T-helper 1 cell treated with Interleukin-12 subunit alpha and Interleukin-12 subunit beta and Interleukin-4 antibody, amounts not matched to agents 30 μg/mL and 1 μg/mL, for 36 hours (primary cell): ENCODE measurements around the gene STK32B.

Source experiments
- H3K27ac Mint-ChIP-seq: one replicate; pipeline ENCODE4 v1.8.0; 2021; ENCODE audit warnings: mild to moderate bottlenecking, mixed read lengths
- H3K27me3 Mint-ChIP-seq: one replicate; pipeline ENCODE4 v1.8.0; 2021; ENCODE audit warnings: low read depth, mixed read lengths
- H3K36me3 Mint-ChIP-seq: one replicate; pipeline ENCODE4 v1.8.0; 2021; ENCODE audit warnings: low read depth, mixed read lengths
- H3K4me1 Mint-ChIP-seq: one replicate; pipeline ENCODE4 v1.8.0; 2021; ENCODE audit warnings: low read depth, mixed read lengths
- H3K4me3 Mint-ChIP-seq: one replicate; pipeline ENCODE4 v1.8.0; 2021; ENCODE audit warnings: mild to moderate bottlenecking, moderate library complexity, mixed read lengths
- H3K9me3 Mint-ChIP-seq: one replicate; pipeline ENCODE4 v1.8.0; 2021; ENCODE audit warnings: mixed read lengths

The STK32B gene

DNA sequence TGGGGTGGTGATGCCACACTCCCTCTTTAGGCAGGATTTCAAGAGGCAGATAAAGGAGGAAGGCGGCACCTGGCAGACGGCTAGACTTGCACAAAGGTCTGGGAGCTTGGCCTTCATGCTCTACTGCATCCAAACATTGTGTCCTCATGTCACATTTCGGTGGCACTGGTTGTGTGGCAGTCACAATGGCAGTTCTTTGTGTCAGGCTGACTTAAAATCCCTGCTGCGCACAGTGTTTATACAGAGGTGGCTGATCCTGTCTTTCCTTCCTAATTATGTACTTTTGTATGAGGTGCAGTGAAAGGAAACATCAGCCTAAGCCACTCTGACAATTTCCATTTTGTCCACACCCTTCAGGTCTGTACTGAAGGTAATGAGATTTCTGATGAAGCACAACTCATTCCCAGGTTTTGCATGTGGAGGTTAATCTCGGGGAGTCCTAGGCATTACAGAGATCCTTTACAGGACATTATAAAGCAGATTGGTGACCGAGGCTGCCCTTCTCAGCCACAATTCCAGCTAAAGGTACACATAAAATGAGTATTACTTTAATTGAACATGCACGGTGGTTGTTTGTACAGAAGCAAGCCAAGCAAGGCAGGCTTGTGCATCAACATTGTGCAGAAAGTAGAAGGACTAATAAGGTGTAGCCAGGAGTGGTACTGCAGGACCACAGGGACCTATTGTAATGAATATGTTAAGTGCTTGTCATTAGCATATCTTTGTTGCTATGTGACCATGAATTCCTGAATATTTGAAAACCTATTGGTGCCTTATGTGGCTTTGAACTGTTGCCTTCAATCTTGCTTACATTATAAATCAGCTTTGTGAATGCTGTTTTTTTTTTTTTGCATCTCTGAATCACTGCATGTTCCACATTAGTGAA is 147.6 kb downstream of the STK32B start:
- no peaks in the 10 kb centered on the region for H3K4me1 Mint-ChIP-seq
- peaks cover under 1% of the 10 kb centered on the region for H3K9me3 Mint-ChIP-seq
- H3K36me3 Mint-ChIP-seq = no peaks in the 10 kb centered on the region
- H3K27ac Mint-ChIP-seq = no peak overlapping the region
- no peak overlapping the region for H3K4me3 Mint-ChIP-seq
- no peaks in the 10 kb centered on the region for H3K27me3 Mint-ChIP-seq

DNA sequence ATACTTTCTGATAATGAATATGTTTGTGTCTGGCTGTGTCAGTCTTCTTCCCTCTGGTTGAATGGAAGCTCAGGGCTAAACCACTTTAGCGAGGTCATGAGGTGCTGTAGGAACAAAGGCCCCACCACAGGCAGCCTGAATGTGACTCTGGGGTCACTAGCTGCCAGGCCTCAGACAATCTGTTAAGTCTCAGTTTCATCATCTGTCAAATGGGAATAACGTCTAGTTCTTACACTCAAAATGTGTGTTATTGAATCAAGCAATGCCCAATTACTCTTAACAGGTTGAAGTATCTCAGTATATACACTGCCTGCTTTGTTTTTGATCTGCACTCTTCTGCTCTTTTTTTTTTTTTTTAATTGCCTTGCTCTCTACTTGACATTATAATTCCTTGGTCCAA is 148.6 kb downstream of the STK32B start:
- H3K4me3 Mint-ChIP-seq = no peak overlapping the region
- no peak overlapping the region for H3K27ac Mint-ChIP-seq

DNA sequence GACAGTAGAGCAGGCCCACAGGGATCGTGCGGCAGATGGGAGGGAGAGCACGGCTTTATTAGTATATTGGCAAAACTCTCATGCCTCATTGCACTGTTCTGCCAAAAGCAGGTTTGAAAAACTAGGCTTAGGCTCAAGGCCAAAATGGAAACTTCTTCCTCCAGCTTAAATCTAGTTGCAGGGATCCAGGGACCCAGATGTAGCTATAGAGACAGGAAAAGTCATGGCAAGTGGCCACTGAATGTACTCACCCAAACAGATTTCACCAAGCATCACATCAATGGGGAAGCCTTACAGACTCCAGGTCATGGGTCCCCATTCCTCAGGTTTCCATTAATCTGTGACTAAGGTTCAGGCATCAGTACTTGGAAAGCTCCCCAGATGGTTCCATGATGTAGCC is 149.2 kb downstream of the STK32B start:
- H3K27ac Mint-ChIP-seq = no peak overlapping the region
- H3K9me3 Mint-ChIP-seq = peaks cover 3% of the 10 kb centered on the region
- H3K27me3 Mint-ChIP-seq = no peaks in the 10 kb centered on the region
- H3K4me1 Mint-ChIP-seq = no peaks in the 10 kb centered on the region
- H3K4me3 Mint-ChIP-seq = no peak overlapping the region
- H3K36me3 Mint-ChIP-seq = no peaks in the 10 kb centered on the region

More for the DNA sequence above, 148.6 kb downstream of the STK32B start:
- Mint-ChIP-seq H3K9me3 (peaks cover 3% of the 10 kb centered on the region), H3K4me1 (no peaks in the 10 kb centered on the region), H3K27me3 (no peaks in the 10 kb centered on the region), H3K36me3 (no peaks in the 10 kb centered on the region)

DNA sequence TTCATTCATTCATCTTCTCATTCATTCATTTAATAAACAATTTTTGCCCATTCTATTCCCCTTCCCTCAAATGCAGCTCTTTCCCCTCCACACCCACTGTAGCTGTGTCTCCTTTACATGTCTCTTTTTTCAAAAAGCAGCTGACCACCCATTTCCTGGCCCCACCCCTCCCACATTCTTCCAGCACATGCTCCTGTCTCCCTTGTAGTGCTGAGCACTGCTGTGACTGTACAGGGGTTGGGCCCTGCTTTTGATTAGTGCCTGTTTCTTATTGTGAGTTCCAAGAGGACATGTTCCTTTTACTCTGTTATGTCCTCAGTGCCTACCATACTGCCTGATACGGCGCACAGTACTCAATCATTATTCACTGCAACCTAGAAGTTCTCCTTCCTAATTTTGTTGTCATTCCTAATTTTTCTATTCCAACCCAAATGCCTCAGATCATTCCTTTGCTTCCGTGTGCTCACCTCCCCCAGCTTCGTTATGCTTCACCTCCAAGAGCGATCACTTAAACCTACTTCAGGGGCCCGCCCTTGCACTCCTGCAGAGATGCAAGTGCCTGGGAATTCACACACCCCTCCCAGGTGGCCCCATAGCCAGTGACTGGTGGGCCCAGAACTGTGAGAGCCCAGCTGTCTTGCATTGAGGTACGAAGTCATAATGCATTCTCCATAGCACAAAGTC is 152.2 kb downstream of the STK32B start:
- Mint-ChIP-seq H3K27ac (no peak overlapping the region), H3K4me3 (no peak overlapping the region), H3K27me3 (no peaks in the 10 kb centered on the region), H3K4me1 (no peaks in the 10 kb centered on the region), H3K9me3 (peaks cover 5% of the 10 kb centered on the region), H3K36me3 (no peaks in the 10 kb centered on the region)

DNA sequence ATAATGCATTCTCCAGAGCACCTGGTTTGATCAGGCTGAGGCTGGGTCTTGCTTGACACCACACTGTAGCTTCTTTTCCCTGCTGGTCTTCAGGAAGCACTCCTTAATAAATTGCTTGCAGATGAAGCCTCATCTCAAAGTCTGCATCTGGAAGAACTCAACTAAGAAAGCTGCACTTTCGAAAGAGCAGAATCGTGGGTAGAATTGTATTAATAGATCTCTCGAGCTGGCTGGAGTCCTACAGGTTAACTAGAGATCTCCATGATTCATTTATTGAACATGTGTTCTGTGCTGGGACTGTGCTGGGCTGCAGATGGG is 152.7 kb downstream of the STK32B start:
- Mint-ChIP-seq H3K27me3 (no peaks in the 10 kb centered on the region), H3K36me3 (no peaks in the 10 kb centered on the region), H3K4me3 (no peak overlapping the region), H3K27ac (no peak overlapping the region), H3K4me1 (no peaks in the 10 kb centered on the region), H3K9me3 (peaks cover 10% of the 10 kb centered on the region)

DNA sequence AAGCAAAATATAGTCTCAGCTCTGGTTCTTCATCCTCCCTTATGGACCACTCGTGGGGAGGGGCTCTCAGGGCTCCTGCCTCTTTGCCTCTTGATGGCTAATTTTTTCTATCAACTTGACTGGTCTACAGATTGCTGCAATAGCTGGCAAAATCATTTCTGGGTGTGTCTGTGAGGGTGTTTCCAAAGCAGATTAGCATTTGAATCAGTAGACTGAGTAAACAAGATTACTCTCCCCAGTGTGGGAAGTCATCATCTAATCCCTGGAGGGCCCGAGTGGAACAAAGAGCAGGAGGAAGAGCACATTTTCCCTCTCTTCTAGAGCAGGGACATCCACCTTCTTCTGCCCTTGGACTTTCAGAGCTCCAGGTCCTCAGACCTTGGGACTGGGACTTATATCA is 153.5 kb downstream of the STK32B start:
- Mint-ChIP-seq H3K27me3 (no peaks in the 10 kb centered on the region), H3K9me3 (peaks cover 10% of the 10 kb centered on the region), H3K4me3 (no peak overlapping the region), H3K27ac (no peak overlapping the region), H3K4me1 (no peaks in the 10 kb centered on the region), H3K36me3 (no peaks in the 10 kb centered on the region)

DNA sequence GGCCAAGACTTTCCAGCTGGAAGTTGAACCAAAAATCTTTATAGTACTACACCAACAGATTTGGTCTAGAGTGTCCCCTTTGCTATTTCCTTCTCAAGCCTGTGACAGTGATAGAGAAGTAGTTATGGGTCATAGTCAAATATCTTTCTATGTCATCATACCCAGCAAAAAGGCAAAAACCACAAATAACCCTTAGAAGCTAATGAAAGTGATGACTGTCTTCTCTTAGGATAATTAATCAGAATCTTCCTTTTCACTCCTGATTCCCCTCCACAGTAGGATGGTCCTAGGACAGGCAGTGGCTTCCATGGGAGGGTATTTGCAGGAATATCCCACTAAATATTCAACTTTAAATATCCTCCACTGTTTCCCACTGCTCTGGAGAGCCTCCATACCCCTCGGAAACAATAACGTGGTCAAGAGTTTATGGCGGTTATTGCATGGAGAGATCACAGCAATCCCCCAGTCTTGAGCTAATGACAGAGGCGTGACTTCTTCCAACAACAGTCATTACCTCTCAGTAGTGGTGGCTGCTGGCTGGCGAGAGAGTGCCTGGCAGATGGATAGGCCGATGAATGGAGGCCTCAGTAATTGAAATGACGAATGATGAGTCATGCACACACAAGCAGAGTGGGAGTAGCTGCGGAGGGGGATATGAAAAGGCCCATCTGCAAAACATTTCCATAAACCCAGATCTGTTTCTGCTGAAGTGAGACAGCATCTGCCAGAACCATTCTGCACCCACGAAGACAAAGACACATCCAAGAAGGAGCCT is 154.9 kb downstream of the STK32B start:
- no peaks in the 10 kb centered on the region for H3K4me1 Mint-ChIP-seq
- no peaks in the 10 kb centered on the region for H3K36me3 Mint-ChIP-seq
- H3K27me3 Mint-ChIP-seq = no peaks in the 10 kb centered on the region
- H3K9me3 Mint-ChIP-seq = peaks cover 10% of the 10 kb centered on the region
- no peak overlapping the region for H3K27ac Mint-ChIP-seq
- no peak overlapping the region for H3K4me3 Mint-ChIP-seq

DNA sequence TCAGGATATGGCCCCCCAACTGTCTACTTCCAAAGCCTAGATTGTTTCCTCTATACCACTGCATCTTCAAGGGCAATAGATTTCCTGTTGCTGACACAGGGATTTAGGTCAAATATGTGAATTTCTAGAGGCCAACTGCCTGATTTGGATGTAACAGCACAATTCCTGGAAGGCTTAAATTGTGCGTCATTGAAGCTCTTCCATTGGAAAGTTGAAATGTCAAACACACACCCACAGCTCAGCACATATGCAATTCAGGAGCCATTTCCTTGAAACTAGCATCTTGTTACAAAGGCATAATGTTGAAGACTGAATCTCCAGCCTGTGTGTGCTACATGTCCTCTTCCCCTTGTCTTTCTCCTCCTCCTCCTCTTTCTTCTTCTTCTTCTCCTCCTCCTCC is 158.6 kb downstream of the STK32B start:
- peaks cover 7% of the 10 kb centered on the region for H3K9me3 Mint-ChIP-seq
- H3K36me3 Mint-ChIP-seq = no peaks in the 10 kb centered on the region

DNA sequence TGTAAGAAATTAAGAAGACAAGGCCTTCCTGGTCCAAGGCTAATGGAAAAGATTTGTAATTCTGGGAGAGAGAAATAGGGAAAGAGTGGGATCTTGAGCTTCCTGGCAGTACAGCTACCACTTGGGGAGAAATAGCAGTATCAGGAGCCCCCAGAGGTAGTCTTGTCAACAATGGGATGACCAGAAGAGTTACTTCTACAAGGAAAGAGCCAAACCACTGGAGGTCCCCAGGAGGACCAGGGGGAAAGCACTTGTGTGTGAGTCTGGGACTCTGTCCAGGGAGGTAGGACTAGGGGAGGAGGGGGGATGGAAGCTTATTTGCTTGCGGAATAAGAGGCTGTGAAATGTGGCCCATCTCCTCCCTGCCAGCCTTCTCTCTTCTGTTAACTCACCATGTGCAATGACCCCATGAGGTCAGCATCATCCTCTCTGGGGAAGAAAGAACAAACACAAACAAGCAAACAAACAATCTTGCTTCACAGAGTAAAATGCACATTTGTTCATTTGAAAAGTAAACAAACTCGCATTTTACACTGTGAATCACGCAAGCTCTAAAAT is 160.1 kb downstream of the STK32B start:
- Mint-ChIP-seq H3K4me3 (no peak overlapping the region), H3K9me3 (peaks cover 7% of the 10 kb centered on the region), H3K36me3 (no peaks in the 10 kb centered on the region), H3K4me1 (no peaks in the 10 kb centered on the region), H3K27me3 (no peaks in the 10 kb centered on the region), H3K27ac (peak overlapping the region; percentile 49)

More for the DNA sequence above, 158.6 kb downstream of the STK32B start:
- no peak overlapping the region for H3K27ac Mint-ChIP-seq
- H3K27me3 Mint-ChIP-seq = no peaks in the 10 kb centered on the region
- H3K4me1 Mint-ChIP-seq = no peaks in the 10 kb centered on the region
- H3K4me3 Mint-ChIP-seq = no peak overlapping the region

DNA sequence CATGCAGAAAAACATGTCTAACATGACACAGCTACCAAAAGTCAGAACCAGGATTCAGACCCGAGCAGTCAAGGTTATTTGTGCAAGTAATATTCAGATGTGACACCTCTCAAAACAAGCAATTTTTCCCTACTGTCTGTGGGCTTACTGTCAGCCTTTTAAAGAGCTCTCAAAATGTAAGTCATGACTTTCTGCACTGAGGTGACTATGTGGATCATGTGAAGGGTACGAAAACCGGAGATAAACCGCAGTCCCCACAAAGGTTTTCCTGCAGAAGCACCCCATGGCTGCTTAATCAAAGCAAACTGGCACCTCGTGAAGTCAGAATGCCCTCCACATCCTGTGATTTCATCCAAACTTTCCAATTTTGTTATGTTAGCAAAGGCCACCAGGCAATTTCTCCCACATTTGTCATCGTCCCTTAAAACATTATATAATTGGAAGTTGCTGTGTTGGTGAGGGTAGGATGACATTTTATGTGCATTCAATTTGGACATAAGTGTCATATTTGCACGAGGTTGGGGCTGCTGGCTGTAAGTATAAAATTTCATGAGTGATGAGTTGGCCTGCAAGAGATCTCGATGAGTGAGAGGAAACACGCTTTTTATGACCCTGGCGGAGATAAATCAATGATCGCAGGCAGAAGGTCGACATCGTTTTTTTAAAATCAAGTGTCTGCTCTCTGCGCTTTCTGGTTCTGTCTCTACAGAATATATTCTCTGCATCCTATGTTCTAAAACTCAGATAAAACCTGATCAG is 161.2 kb downstream of the STK32B start:
- Mint-ChIP-seq H3K27me3 (no peaks in the 10 kb centered on the region), H3K36me3 (no peaks in the 10 kb centered on the region), H3K4me3 (no peak overlapping the region), H3K27ac (no peak overlapping the region), H3K9me3 (peaks cover 7% of the 10 kb centered on the region), H3K4me1 (no peaks in the 10 kb centered on the region)

DNA sequence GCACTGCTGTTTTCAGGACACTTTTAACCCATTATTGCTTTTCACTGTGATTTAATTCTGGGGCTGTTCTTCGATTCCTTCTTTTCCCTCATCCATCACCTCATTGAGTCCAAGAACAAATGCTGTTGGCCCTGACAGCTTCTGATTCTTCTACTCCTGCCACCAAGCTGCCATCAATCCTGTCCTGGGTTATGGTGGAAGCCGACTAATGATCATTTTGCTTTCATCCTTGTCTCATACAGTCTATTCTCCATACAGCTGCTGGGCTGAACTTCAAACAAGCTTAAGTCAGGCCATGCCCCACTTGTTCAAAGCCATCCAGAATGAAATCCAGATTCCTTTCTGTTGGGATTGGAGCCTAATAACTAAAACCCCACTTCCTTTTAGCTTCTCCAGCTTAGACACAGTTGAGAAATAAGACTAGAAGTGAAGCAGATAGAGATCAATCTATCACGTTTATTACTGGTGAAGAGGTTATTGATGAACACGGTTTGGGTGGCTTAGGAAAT is 161.9 kb downstream of the STK32B start:
- Mint-ChIP-seq H3K27ac (no peak overlapping the region), H3K4me3 (no peak overlapping the region), H3K27me3 (no peaks in the 10 kb centered on the region), H3K36me3 (no peaks in the 10 kb centered on the region), H3K9me3 (peaks cover 7% of the 10 kb centered on the region), H3K4me1 (no peaks in the 10 kb centered on the region)

DNA sequence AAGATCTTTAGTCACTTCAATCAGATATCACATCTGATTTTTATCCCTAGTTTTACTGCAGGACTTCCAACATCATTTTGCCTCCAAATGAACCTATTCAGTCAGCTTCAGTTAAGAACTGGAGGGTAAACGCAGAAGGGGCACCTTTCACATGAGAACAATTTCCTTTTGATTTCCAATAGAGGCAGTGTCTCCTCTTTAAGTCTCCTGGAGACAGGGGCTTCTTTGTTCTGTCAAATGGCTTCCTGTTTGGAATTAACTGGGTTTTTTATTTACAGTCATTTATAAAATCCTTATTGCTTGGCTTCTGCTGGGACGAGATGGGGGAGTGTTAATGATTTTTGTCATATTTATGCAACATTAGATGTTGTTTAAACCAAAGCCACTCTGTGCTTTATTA is 164.0 kb downstream of the STK32B start:
- H3K4me1 Mint-ChIP-seq = no peaks in the 10 kb centered on the region
- H3K36me3 Mint-ChIP-seq = no peaks in the 10 kb centered on the region
- H3K9me3 Mint-ChIP-seq = peaks cover under 1% of the 10 kb centered on the region
- H3K4me3 Mint-ChIP-seq = no peak overlapping the region
- no peaks in the 10 kb centered on the region for H3K27me3 Mint-ChIP-seq
- no peak overlapping the region for H3K27ac Mint-ChIP-seq

DNA sequence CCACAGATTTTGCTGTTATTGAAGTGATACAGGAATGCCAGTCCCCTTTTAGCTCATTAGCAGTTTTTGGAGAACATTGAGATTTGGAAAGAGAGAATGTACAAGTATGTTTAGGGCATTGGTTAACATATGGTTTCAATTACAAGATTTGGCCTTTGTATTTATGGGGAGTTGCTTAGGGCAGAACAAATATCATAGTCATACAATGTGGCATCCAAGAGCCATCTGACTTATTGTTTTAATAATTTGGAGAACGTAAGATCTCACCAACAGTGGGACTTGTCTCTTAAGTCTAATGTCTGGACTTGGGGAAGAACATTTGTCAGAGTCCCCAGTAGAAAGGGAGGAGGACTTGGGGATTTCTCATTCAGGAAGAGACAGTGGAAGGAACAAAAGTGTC is 166.1 kb downstream of the STK32B start:
- Mint-ChIP-seq H3K4me1 (no peaks in the 10 kb centered on the region), H3K27ac (no peak overlapping the region), H3K9me3 (peaks cover 10% of the 10 kb centered on the region), H3K4me3 (no peak overlapping the region), H3K36me3 (no peaks in the 10 kb centered on the region), H3K27me3 (no peaks in the 10 kb centered on the region)
